Chondrocyte (in vitro differentiated cells): ENCODE data around the gene KIF2C. TPM values are rescaled to one million over a fixed set of nuclear protein-coding genes. Genes with fewer than 3 reads are reported as not detected.
A peak's percentile ranks its signal among the peaks of the same experiment; 100 is the strongest.

Experiments
- DNase-seq: peaks from one replicate; pipeline ENCODE4 v3.0.0; 2021; ENCODE audit warnings: mixed read lengths, low spot score
- H3K27ac Mint-ChIP-seq: one replicate; pipeline ENCODE4 v1.8.0; 2021; ENCODE audit warnings: mild to moderate bottlenecking, moderate library complexity, mixed read lengths; ENCODE audit not compliant: unreplicated experiment
- H3K27me3 Mint-ChIP-seq: 2 replicates; pipeline ENCODE4 v1.8.0; 2021; ENCODE audit warnings: low read depth, mixed read lengths
- H3K36me3 Mint-ChIP-seq: 2 replicates; pipeline ENCODE4 v1.8.0; 2021; ENCODE audit warnings: low read depth, mixed read lengths
- H3K4me1 Mint-ChIP-seq: 2 replicates; pipeline ENCODE4 v1.8.0; 2021; ENCODE audit warnings: low read depth, mild to moderate bottlenecking, mixed read lengths
- H3K4me3 Mint-ChIP-seq: one replicate; pipeline ENCODE4 v1.8.0; 2021; ENCODE audit warnings: mild to moderate bottlenecking, moderate library complexity, mixed read lengths; ENCODE audit not compliant: unreplicated experiment
- H3K9me3 Mint-ChIP-seq: 2 replicates; pipeline ENCODE4 v1.8.0; 2021; ENCODE audit warnings: low read depth, mixed read lengths
- CTCF ChIP-seq: fragments of 200-600 bp; sonication (generic); IDR thresholded peaks from 2 replicates; pipeline ENCODE4 v1.5.0; 2021; ENCODE audit warnings: antibody characterized with exemption, mild to moderate bottlenecking, moderate library complexity
- total RNA-seq: library from RNA; stranded (reverse); gene quantifications from 3 replicates; pipeline ENCODE4 v1.2.1, GENCODE V29; 2021

The KIF2C gene
- total RNA-seq, 1 donor from 2014 or later = 6.7 TPM

DNA sequence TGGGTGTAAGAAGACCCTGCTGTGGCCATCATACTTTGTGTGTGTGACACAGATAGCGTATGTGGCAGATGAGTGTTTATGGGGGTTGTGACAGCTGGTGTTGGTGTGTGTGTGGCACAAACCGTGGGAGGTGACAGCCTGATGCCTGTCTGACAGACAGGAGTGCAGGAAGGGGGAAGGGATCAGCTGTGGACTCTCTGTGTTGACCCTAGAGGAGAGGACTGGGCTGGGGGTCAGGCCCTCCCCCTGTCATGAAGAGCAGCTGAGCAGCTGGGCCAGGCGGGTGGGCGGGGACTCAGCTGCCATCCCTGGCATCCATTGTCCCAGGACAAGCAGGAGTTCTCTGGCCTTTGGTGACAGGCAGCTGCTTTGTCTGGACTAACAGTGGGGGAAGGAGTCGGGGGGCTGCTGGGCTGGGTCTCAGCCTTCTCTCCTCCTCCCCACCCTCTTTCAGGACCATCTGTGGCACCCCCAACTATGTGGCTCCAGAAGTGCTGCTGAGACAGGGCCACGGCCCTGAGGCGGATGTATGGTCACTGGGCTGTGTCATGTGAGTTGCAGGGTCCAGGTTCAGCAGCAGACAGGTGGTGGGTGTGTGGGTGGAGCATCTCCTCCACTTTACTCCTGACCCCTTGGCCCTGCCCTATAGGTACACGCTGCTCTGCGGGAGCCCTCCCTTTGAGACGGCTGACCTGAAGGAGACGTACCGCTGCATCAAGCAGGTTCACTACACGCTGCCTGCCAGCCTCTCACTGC, 62.8 kb downstream of the KIF2C start:
- peak; percentile 83 for DNase-seq
- Mint-ChIP-seq H3K27me3 (no peaks in the 10 kb centered on the region), H3K4me3 (peak overlapping the region; percentile 95)

GRCh38 chr1:44803062-44803311, 63.4 kb downstream of the KIF2C start:
- H3K4me1 Mint-ChIP-seq = peaks cover 55% of the 10 kb centered on the region
- H3K36me3 Mint-ChIP-seq = peaks cover 23% of the 10 kb centered on the region
- TF ChIP-seq CTCF = no peak
- no peaks in the 10 kb centered on the region for H3K27me3 Mint-ChIP-seq
- no peaks in the 10 kb centered on the region for H3K9me3 Mint-ChIP-seq
- no peak for DNase-seq
- peak overlapping the region; percentile 6 for H3K4me3 Mint-ChIP-seq
- H3K27ac Mint-ChIP-seq = peak overlapping the region; percentile 88

More for the DNA sequence above, 62.8 kb downstream of the KIF2C start:
- H3K9me3 Mint-ChIP-seq = no peaks in the 10 kb centered on the region
- H3K27ac Mint-ChIP-seq = peak overlapping the region; percentile 88
- peaks cover 23% of the 10 kb centered on the region for H3K36me3 Mint-ChIP-seq
- no peak for TF ChIP-seq CTCF
- H3K4me1 Mint-ChIP-seq = peaks cover 50% of the 10 kb centered on the region

DNA sequence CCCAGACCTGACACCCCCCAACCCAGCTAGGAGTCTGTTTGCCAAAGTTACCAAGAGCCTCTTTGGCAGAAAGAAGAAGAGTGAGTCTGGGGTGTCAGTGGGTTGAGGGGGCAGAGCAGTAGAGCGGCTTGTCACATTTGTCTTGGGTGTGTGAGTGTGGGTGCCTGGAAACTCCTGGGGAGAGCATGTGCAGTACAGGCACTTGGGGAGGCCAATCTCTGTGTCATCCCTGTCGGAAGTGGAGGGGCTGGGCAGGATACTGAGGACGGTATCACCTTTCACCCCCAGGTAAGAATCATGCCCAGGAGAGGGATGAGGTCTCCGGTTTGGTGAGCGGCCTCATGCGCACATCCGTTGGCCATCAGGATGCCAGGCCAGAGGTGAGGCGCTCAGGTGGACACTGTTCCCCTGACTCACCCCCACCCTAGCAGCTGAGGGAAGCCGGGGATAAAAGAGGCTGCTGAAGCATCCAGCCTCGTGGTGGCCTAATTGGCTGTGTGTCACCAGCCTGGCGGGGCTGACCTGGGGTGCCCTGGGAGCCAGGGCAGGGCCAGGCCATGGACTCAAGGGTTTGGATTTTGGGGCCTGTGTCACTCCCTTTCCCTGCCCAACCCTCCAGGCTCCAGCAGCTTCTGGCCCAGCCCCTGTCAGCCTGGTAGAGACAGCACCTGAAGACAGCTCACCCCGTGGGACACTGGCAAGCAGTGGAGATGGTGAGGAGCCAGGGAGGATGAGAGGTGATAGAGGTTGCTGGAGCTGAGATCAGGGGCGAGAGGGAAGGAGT, 63.9 kb downstream of the KIF2C start:
- DNase-seq = peak; percentile 79
- H3K9me3 Mint-ChIP-seq = no peaks in the 10 kb centered on the region
- peak overlapping the region; percentile 6 for H3K4me3 Mint-ChIP-seq
- no peak for TF ChIP-seq CTCF
- peaks cover 61% of the 10 kb centered on the region for H3K4me1 Mint-ChIP-seq
- H3K36me3 Mint-ChIP-seq = peaks cover 23% of the 10 kb centered on the region
- H3K27me3 Mint-ChIP-seq = no peaks in the 10 kb centered on the region
- H3K27ac Mint-ChIP-seq = peak overlapping the region; percentile 88

- DNase-seq = peak; percentile 81
- H3K27me3 Mint-ChIP-seq = no peaks in the 10 kb centered on the region
- peaks cover 23% of the 10 kb centered on the region for H3K36me3 Mint-ChIP-seq
- peaks cover 72% of the 10 kb centered on the region for H3K4me1 Mint-ChIP-seq
- H3K9me3 Mint-ChIP-seq = no peaks in the 10 kb centered on the region
- no peak overlapping the region for H3K4me3 Mint-ChIP-seq
- H3K27ac Mint-ChIP-seq = peak overlapping the region; percentile 80
- TF ChIP-seq CTCF = peak; percentile 29
Observed at GRCh38 chr1:44805311-44806024, 65.8 kb downstream of the KIF2C start.

GRCh38 chr1:44806025-44806703, 66.5 kb downstream of the KIF2C start:
- peaks cover 77% of the 10 kb centered on the region for H3K4me1 Mint-ChIP-seq
- peaks cover 21% of the 10 kb centered on the region for H3K36me3 Mint-ChIP-seq
- peak; percentile 93 for DNase-seq
- no peak overlapping the region for H3K4me3 Mint-ChIP-seq
- H3K9me3 Mint-ChIP-seq = no peaks in the 10 kb centered on the region
- no peaks in the 10 kb centered on the region for H3K27me3 Mint-ChIP-seq
- H3K27ac Mint-ChIP-seq = peak overlapping the region; percentile 100
- no peak for TF ChIP-seq CTCF
